ENCODE measurements around the gene ELOA. TPM values are rescaled to one million over a fixed set of nuclear protein-coding genes. Genes with fewer than 3 reads are reported as not detected.
"Not testable (repeated sequence)": the region's sequence is repeated elsewhere in the genome, so short reads cannot be mapped to it uniquely, and the experiment has no call there.

Gene ELOA
- total RNA-seq, 1 donor: 11.0 TPM

DNA sequence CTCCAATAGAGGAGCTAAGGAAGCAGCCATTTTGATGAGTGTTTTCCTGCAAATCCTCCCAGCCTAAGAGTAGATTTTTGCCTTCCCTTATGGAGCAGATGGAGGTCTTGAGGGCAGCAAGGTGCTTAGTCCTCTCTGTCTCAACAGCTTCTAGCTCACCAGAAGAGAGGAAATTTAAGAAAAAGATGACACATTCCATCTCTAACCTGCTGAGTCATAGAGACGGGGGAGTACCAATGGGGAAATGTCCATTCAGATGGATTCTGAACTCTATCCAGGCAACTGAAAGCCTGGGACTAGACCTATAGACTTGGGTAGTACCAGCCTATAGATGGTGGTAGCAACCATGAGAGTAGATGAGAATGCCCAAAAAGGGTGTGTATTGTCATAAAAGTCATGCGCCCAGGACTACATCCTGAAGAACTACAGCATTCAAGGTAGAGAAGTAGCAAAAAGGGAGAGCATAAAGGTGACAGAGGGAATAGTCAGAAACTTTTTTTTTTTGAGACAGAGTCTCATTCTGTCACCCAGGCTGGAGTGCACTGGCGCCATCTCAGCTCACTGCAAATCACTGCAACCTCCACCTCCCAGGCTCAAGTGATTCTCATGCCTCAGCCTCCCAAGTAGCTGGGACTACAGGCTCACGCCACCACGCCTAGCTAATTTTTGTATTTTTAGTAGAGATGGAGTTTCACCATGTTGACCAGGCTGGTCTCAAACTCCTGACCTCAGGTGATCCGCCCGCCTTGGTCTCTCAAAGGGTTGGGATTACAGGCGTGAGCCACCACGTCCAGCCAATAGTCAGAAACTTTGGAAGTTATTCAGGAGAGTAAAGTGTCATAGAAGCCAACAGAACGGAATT lies 10.7 kb upstream of the ELOA start:
- no peak for DNase-seq (ENCODE audit: low read depth in 2 of 3, low spot score in 2 of 3)

DNA sequence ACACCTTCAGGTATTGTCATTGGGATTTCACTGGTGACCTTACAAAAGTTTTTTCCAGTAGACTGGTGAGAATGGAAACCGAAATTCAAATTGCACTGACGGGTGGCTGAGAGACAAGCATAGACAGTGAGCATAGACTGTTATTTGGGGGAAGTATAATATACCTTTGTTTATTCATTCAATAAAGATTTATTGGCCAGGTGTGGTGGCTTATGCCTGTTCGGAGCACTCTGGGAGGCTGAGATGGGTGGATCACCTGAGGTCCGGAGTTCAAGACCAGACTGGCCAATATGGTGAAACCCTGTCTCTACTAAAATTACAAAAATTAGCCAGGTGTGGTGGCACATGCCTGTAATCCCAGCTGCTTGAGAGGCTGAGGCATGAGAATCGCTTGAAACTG lies 10.0 kb upstream of the ELOA start:
- DNase-seq (ENCODE audit: low read depth in 2 of 3, low spot score in 2 of 3): not testable (repeated sequence)

DNA sequence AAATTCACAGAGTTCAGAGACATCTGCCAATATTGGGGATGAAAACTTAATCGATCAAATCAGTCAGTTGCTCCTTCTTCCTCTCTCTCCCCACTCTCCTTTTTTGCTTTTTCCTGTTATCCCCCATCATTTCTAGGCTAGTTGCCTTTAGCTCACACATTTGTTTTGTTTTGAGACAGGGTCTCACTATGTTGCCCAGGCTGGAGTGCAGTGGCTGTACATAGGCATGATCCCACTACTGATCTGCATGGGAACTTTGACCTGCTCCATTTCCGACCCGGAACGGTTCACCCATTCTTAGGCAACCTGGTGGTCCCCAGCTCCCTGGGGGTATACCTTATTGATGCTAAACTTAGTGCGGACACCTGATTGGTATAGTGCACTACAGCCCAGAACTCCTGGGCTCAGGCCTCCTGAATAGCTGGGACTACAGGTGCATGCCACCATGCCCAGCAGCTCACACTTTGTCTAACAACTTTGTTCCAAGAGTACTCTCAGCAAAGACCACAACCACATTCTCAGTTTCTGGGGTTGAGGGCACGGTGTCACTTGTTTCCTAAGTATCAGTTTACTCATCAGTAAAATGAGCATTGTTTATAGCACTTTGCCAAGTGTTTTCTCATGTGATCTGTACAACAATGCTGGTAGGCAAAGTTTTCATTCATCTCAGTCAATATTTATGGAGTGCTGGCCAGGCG lies 6.7 kb upstream of the ELOA start:
- DNase-seq (ENCODE audit: low read depth in 2 of 3, low spot score in 2 of 3): no peak

GRCh38 chr1:23741609-23742008 lies 1.7 kb upstream of the ELOA start:
- no peak for DNase-seq (ENCODE audit: low read depth in 2 of 3, low spot score in 2 of 3)

GRCh38 chr1:23742670-23743286 lies 493 bp upstream of the ELOA start:
- DNase-seq (ENCODE audit: low read depth in 2 of 3, low spot score in 2 of 3): peak in 1 of 3 donors; percentile 36

GRCh38 chr1:23745515-23745914 lies 2.2 kb downstream of the ELOA start:
- DNase-seq (ENCODE audit: low read depth in 2 of 3, low spot score in 2 of 3): peak in 2 of 3 donors; percentile 24 to 48

- no peak for DNase-seq (ENCODE audit: low read depth in 2 of 3, low spot score in 2 of 3)
These were observed 4.7 kb downstream of the ELOA start for GRCh38 chr1:23748016-23748415.

DNA sequence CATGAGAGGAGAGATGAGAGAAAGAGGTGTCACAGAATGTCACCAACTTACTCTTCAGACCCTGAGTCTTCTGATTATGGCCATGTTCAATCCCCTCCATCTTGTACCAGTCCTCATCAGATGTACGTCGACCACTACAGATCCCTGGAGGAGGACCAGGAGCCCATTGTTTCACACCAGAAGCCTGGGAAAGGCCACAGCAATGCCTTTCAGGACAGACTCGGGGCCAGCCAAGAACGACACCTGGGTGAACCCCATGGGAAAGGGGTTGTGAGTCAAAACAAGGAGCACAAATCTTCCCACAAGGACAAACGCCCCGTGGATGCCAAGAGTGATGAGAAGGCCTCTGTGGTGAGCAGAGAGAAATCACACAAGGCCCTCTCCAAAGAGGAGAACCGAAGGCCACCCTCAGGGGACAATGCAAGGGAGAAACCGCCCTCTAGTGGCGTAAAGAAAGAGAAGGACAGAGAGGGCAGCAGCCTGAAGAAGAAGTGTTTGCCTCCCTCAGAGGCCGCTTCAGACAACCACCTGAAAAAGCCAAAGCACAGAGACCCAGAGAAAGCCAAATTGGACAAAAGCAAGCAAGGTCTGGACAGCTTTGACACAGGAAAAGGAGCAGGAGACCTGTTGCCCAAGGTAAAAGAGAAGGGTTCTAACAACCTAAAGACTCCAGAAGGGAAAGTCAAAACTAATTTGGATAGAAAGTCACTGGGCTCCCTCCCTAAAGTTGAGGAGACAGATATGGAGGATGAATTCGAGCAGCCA lies 8.0 kb downstream of the ELOA start:
- DNase-seq (ENCODE audit: low read depth in 2 of 3, low spot score in 2 of 3): peak in 2 of 3 donors; percentile 51 to 73

DNA sequence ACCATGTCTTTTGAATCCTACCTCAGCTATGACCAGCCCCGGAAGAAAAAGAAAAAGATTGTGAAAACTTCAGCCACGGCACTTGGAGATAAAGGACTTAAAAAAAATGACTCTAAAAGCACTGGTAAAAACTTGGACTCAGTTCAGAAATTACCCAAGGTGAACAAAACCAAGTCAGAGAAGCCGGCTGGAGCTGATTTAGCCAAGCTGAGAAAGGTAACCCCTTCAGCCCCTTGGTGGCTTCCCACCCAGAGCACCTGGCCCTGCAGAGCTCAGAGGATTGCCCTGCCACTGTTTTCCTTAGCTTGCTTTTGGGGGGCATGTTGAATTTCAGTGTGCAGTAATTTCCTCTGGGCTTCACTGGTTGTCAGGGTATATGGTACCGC lies 8.5 kb downstream of the ELOA start:
- no peak for DNase-seq (ENCODE audit: low read depth in 2 of 3, low spot score in 2 of 3)

GRCh38 chr1:23752909-23753308 lies 9.6 kb downstream of the ELOA start:
- no peak for DNase-seq (ENCODE audit: low read depth in 2 of 3, low spot score in 2 of 3)

GRCh38 chr1:23756676-23757075 lies 13.4 kb downstream of the ELOA start:
- no peak for DNase-seq (ENCODE audit: low read depth in 2 of 3, low spot score in 2 of 3)

DNA sequence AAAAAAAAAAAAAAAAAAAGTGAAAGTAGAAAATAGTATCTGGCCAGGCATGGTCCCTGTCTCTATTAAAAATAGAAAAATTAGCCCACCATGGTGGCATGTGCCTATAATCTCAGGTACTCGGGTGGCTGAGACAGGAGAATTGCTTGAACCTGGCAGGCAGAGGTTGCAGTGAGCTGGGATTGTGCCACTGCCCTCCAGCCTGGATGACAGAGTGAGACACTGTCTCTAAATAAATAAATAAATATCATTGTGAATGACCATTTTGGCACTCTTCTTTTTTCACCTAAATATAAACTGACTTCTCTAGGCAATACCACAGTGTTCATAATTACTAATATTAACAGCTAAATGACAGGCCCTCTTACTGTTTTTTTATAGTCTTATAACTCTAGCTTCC lies 14.5 kb downstream of the ELOA start:
- DNase-seq (ENCODE audit: low read depth in 2 of 3, low spot score in 2 of 3): no peak

GRCh38 chr1:23759277-23759676 lies 16.0 kb downstream of the ELOA start:
- DNase-seq (ENCODE audit: low read depth in 2 of 3, low spot score in 2 of 3): no peak

- no peak for DNase-seq (ENCODE audit: low read depth in 2 of 3, low spot score in 2 of 3)
These were observed 19.8 kb downstream of the ELOA start for GRCh38 chr1:23763041-23763577.

DNA sequence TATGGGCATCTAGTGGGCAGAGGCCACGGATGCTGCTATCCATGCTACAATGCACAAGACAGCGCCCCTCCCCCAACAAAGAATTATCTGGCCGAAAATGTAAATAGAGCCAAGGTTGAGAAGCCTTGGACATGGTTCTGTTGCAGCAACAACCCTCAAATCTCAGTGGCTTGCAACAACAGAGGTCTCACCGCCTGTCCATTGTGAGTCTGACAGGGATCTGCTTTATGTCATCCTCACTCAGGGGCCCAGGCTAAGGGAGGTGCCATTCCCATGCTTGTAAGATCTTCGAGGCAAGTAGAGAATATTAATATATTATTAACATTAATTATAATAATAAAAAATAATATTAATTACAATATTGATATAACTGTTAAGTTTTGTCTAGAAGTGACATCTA lies 25.5 kb downstream of the ELOA start:
- no peak for DNase-seq (ENCODE audit: low read depth in 2 of 3, low spot score in 2 of 3)

DNA sequence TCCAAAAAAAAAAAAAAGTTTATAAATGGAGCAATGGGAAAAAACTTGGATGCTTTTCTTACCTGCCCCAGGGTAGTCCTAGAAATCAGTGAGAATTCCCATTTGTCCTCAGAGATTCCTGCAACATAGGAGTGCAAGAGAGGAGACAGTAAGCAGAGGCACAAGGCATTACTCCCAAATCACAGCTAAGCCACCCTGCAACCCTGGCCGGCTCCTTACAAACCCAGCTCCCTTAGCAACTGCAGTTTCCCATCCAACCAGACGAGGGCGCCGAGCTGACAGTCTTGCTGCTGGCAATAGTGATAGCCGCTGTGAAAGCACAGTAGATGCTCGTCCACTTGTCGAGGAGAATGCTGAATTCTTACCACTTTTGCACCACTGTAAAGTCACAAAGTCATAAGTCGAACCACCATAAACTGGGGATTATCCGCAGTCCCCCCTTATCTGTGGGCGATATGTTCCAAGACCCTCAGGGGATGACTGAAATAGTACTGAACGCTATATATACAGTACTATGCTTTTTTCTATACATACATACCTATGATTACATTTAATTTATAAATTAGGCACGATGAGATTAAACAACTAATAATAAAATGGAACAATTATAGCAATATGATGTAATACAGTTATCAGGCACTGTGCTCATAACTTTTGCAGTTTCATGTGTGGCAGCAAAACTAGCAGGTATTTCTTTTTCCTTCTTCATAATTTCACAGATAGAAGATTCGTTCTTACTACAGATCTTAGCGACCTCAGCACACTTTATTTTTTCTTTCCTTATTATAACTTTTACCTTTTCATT lies 29.0 kb downstream of the ELOA start:
- peak; percentile 55 to 88 (median 74) for DNase-seq (ENCODE audit: low read depth in 2 of 3, low spot score in 2 of 3)

- no peak for DNase-seq (ENCODE audit: low read depth in 2 of 3, low spot score in 2 of 3)
These were observed 29.6 kb downstream of the ELOA start for GRCh38 chr1:23772854-23773242.

DNA sequence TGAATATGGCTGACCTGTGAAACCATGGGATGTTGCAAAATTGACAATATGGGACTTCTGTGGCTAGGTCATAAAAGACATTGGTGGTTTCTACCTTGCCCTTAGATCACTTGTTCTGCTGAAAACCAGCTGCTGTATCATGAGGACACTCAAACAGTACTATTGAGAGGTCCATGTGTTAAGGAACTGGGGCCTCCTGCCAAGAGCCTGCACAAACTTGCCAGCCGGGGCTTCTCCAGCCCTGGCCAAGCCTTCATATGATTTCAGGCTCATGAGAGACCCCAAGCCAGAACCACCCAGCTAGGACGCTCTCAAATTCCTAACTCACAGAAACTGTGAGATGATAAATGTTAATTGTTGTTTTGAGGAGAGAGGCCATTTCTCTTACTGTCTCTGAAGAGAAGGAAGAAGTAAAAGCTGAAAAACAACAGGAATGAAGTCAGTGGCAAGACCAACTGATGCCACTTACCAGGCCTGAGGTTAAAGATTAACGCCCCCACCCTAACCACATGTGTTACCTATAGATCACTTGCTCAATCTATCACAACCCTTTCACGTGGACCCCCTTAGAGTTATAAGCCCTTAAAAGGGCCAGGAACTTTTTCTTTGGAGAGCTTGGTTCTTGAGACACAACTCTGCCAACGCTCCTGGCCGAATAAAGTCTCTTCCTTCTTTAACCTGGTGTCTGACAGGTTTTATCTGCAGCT lies 31.1 kb downstream of the ELOA start:
- DNase-seq (ENCODE audit: low read depth in 2 of 3, low spot score in 2 of 3): no peak

DNA sequence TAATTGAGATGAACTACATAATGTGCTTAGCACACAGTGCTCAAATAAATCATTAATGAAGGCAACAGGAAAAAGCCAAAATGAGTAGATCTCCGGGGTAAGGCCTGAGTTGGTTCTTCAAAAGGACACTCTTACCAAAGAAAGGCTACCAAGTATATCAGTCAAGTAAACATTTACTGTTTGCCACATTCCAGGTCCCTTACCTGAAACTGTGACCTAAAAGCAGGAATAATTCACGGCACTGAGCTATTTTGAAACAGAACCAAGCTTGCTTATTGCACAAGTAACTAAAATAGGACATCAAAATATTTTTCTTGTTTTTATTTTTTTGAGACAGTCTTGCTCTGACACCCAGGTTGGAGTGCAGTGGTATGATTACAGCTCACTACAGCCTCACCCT lies 32.9 kb downstream of the ELOA start:
- DNase-seq (ENCODE audit: low read depth in 2 of 3, low spot score in 2 of 3): no peak
